ENCODE measurements around the gene CYB5D1.

DNA sequence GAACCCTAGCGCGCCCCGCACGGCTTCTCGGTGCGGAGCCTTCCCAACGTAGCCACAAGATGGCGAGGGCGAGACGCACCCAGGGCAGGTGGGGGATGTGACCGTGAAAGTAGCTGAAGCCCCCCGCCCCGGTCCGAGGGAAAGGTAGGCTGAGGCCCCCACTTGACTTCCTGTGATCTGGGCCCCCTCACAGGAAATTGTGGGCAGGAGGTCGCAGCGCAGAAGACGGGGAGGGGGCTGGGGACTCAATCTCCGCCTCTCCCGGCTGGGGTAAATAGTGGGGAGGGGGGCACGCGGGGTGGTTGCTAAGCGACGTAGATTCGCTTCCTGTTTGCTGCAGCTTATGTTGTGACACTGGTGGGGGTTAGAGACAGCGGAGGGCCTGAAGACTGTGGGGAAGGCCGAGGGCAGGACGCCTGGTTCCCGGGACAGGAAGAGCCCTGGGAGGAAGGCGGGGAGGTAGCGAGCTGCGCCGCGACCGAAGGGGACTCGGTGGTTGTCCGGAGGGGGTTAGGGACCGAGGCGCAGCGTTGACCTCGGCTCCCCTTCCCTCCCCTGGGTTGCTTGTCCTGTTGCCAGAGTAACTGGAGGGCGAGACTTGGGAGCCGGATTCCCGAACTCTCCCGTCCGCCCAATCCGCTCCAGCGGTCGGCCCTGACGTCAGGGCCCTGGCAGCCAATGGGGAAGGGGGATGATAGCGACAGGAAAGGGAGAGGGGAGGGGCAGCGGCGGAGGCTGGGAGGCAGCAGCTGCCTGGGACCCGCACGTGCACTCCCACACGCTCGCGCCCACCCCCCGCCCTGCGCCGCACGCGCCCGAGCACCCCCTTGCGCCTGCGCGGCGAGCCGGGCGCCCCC, 22.6 kb upstream of the CYB5D1 start:
- TF ChIP-seq BACH2 (CRISPR knock-in tag; IDR thresholded peaks at IDR 0.05; ENCODE audit: borderline replicate concordance), result no peak
- no peak for TF ChIP-seq TOX (CRISPR knock-in tag; IDR thresholded peaks at IDR 0.05; ENCODE audit: borderline replicate concordance)
- TF ChIP-seq ZFP3 (CRISPR knock-in tag; IDR thresholded peaks at IDR 0.05), result no peak
- no peak for TF ChIP-seq ZC3H10 (CRISPR knock-in tag; IDR thresholded peaks at IDR 0.05)
- TF ChIP-seq, protein P1, sequence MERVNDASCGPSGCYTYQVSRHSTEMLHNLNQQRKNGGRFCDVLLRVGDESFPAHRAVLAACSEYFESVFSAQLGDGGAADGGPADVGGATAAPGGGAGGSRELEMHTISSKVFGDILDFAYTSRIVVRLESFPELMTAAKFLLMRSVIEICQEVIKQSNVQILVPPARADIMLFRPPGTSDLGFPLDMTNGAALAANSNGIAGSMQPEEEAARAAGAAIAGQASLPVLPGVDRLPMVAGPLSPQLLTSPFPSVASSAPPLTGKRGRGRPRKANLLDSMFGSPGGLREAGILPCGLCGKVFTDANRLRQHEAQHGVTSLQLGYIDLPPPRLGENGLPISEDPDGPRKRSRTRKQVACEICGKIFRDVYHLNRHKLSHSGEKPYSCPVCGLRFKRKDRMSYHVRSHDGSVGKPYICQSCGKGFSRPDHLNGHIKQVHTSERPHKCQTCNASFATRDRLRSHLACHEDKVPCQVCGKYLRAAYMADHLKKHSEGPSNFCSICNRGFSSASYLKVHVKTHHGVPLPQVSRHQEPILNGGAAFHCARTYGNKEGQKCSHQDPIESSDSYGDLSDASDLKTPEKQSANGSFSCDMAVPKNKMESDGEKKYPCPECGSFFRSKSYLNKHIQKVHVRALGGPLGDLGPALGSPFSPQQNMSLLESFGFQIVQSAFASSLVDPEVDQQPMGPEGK (CRISPR knock-in tag; IDR thresholded peaks at IDR 0.05; ENCODE audit: borderline replicate concordance), result peak; percentile 82; the same call in 1 of the 2 replicates
- no peak for TF ChIP-seq SNAI2 (CRISPR knock-in tag; IDR thresholded peaks at IDR 0.05)
- TF ChIP-seq ISL1 (CRISPR knock-in tag; IDR thresholded peaks at IDR 0.05), result no peak
- TF ChIP-seq, protein P2, sequence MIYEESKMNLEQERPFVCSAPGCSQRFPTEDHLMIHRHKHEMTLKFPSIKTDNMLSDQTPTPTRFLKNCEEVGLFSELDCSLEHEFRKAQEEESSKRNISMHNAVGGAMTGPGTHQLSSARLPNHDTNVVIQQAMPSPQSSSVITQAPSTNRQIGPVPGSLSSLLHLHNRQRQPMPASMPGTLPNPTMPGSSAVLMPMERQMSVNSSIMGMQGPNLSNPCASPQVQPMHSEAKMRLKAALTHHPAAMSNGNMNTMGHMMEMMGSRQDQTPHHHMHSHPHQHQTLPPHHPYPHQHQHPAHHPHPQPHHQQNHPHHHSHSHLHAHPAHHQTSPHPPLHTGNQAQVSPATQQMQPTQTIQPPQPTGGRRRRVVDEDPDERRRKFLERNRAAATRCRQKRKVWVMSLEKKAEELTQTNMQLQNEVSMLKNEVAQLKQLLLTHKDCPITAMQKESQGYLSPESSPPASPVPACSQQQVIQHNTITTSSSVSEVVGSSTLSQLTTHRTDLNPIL (CRISPR knock-in tag; IDR thresholded peaks at IDR 0.05; ENCODE audit: low read depth), result no peak
- TF ChIP-seq RARB (CRISPR knock-in tag; IDR thresholded peaks at IDR 0.05), result no peak
- TF ChIP-seq ZNF8 (CRISPR knock-in tag; IDR thresholded peaks at IDR 0.05), result no peak
- TF ChIP-seq, protein P3, sequence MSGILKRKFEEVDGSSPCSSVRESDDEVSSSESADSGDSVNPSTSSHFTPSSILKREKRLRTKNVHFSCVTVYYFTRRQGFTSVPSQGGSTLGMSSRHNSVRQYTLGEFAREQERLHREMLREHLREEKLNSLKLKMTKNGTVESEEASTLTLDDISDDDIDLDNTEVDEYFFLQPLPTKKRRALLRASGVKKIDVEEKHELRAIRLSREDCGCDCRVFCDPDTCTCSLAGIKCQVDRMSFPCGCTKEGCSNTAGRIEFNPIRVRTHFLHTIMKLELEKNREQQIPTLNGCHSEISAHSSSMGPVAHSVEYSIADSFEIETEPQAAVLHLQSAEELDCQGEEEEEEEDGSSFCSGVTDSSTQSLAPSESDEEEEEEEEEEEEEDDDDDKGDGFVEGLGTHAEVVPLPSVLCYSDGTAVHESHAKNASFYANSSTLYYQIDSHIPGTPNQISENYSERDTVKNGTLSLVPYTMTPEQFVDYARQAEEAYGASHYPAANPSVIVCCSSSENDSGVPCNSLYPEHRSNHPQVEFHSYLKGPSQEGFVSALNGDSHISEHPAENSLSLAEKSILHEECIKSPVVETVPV (CRISPR knock-in tag; IDR thresholded peaks at IDR 0.05), result no peak
- TF ChIP-seq ZFP30 (CRISPR knock-in tag; IDR thresholded peaks at IDR 0.05), result no peak

Data from SK-N-SH treated with all-trans-retinoic acid at 6 μM for 48 hours (cell line).